IMR-90 (cell line): Measurements from ENCODE around the gene ADAMTS3. TPM values are rescaled to one million over a fixed set of nuclear protein-coding genes. Genes with fewer than 3 reads are reported as not detected.
A peak's percentile ranks its signal among the peaks of the same experiment; 100 is the strongest.

Source experiments
- ATAC-seq: fragments of 200-7000 bp; cut with Tn5 transposase; 2 replicates; pipeline ENCODE4 v1.9.1; 2020; ENCODE audit warnings: low read depth, mild to moderate bottlenecking, moderate library complexity
- BruUV-seq: library from RNA; stranded (reverse); fragments of 400-500 nt; replicated peaks from 2 replicates; lab custom pipeline; 2021; lab: Mats Ljungman, UMichigan
- CTCF ChIA-PET: fragments of 300-600 bp; formaldehyde crosslinking; extraction: SDS; loops from one replicate; lab custom pipeline; 2021; ENCODE audit warnings: antibody characterized with exemption; lab: Yijun Ruan, JAX
- POLR2A ChIA-PET: fragments of 300-600 bp; sonication (Branson Sonifier 250); formaldehyde crosslinking; loops from one replicate; lab custom pipeline; 2022; ENCODE audit warnings: antibody characterized with exemption; ENCODE audit not compliant: unreplicated experiment; lab: Charles Lee
- DNase-seq: peaks from one replicate; pipeline ENCODE4 v3.0.0; 2013
- H2AFZ ChIP-seq: replicated peaks from 2 replicates; pipeline ENCODE3; 2013; ENCODE audit warnings: low read length, mild to moderate bottlenecking; ENCODE audit not compliant: poor library complexity
- H2AK5ac ChIP-seq: 2 replicates; pipeline ENCODE4 v1.6.1; 2013; ENCODE audit warnings: low read depth, low read length, inconsistent platforms
- H2AK9ac ChIP-seq: replicated peaks from 2 replicates; pipeline ENCODE3; 2013; ENCODE audit warnings: mild to moderate bottlenecking, low read depth, low read length, moderate library complexity; ENCODE audit not compliant: poor library complexity
- H2BK120ac ChIP-seq: 2 replicates; pipeline ENCODE4 v1.6.1; 2013; ENCODE audit warnings: low read depth, low read length, inconsistent platforms
- H2BK15ac ChIP-seq: 3 replicates; pipeline ENCODE4 v1.6.1; 2013; ENCODE audit warnings: low read depth, low read length, inconsistent platforms
- H2BK20ac ChIP-seq: 2 replicates; pipeline ENCODE4 v1.6.1; 2013; ENCODE audit warnings: low read depth, mild to moderate bottlenecking, inconsistent platforms, low read length, moderate library complexity
- H2BK5ac ChIP-seq: 2 replicates; pipeline ENCODE4 v1.6.1; 2013; ENCODE audit warnings: mild to moderate bottlenecking, low read depth, low read length, inconsistent platforms; ENCODE audit not compliant: poor library complexity, severe bottlenecking
- H3K14ac ChIP-seq: replicated peaks from 2 replicates; pipeline ENCODE4 v1.6.1; 2013; ENCODE audit warnings: low read depth, low read length, inconsistent platforms
- H3K18ac ChIP-seq: 2 replicates; pipeline ENCODE4 v1.6.1; 2013; ENCODE audit warnings: low read depth, low read length, control low read depth
- H3K23ac ChIP-seq: 2 replicates; pipeline ENCODE4 v1.6.1; 2013; ENCODE audit warnings: low read depth, low read length, inconsistent platforms
- H3K27ac ChIP-seq: 2 replicates; pipeline ENCODE4 v1.5.1; 2013; ENCODE audit warnings: mild to moderate bottlenecking, control low read depth, low read length; ENCODE audit not compliant: insufficient read depth
- H3K27me3 ChIP-seq: 2 replicates; pipeline ENCODE4 v1.6.1; 2013; ENCODE audit warnings: low read length; ENCODE audit not compliant: control insufficient read depth, insufficient read depth
- H3K36me3 ChIP-seq: 2 replicates; pipeline ENCODE4 v1.6.1; 2013; ENCODE audit warnings: low read length, mixed read lengths; ENCODE audit not compliant: control insufficient read depth, insufficient read depth
- H3K4ac ChIP-seq: 2 replicates; pipeline ENCODE4 v1.6.1; 2013; ENCODE audit warnings: low read depth, low read length, inconsistent platforms
- H3K4me1 ChIP-seq: 2 replicates; pipeline ENCODE4 v1.6.1; 2013; ENCODE audit warnings: low read length, mixed read lengths; ENCODE audit not compliant: control insufficient read depth, insufficient read depth
- H3K4me2 ChIP-seq: 2 replicates; pipeline ENCODE4 v1.6.1; 2013; ENCODE audit warnings: low read depth, mild to moderate bottlenecking, control low read depth, low read length, moderate library complexity
- H3K4me3 ChIP-seq: 2 replicates; pipeline ENCODE4 v1.5.1; 2013; ENCODE audit warnings: low read depth, mild to moderate bottlenecking, control low read depth, low read length, moderate library complexity; ENCODE audit not compliant: insufficient read depth
- H3K56ac ChIP-seq: 2 replicates; pipeline ENCODE4 v1.6.1; 2013; ENCODE audit warnings: low read length, inconsistent platforms; ENCODE audit not compliant: insufficient read depth; ENCODE audit errors: extremely low read depth
- H3K79me1 ChIP-seq, 2 experiments: 2 replicates each; pipeline ENCODE4 v1.6.1; 2013; ENCODE audit warnings: low read length in 2 of 2, inconsistent platforms in 1 of 2, low read depth in 1 of 2
- H3K9ac ChIP-seq: 2 replicates; pipeline ENCODE4 v1.6.1; 2013; ENCODE audit warnings: low read depth, low read length, control low read depth
- H3K9me1 ChIP-seq: 2 replicates; pipeline ENCODE4 v1.6.1; 2013; ENCODE audit warnings: low read length, inconsistent platforms; ENCODE audit not compliant: insufficient read depth
- H3K9me3 ChIP-seq: 2 replicates; pipeline ENCODE4 v1.6.1; 2013; ENCODE audit warnings: low read length; ENCODE audit not compliant: control insufficient read depth, insufficient read depth
- H4K20me1 ChIP-seq: 2 replicates; pipeline ENCODE4 v1.6.1; 2013; ENCODE audit warnings: low read length, inconsistent platforms; ENCODE audit not compliant: insufficient read depth
- H4K5ac ChIP-seq: 2 replicates; pipeline ENCODE4 v1.6.1; 2013; ENCODE audit warnings: mild to moderate bottlenecking, low read depth, low read length, control low read depth
- H4K8ac ChIP-seq, 2 experiments: 2 replicates each; pipeline ENCODE4 v1.6.1; 2013; ENCODE audit warnings: low read depth in 2 of 2, low read length in 2 of 2, control low read depth in 1 of 2, inconsistent platforms in 1 of 2
- H4K91ac ChIP-seq: 2 replicates; pipeline ENCODE4 v1.6.1; 2013; ENCODE audit warnings: low read depth, low read length, inconsistent platforms; ENCODE audit not compliant: insufficient read depth
- CEBPB ChIP-seq: IDR thresholded peaks from 2 replicates; pipeline ENCODE4 v1.6.1; 2012; ENCODE audit warnings: low read depth, low read length, improper control_type of control experiment
- CHD1 ChIP-seq: IDR thresholded peaks from 2 replicates; pipeline ENCODE4 v1.6.1; 2012; ENCODE audit warnings: low read depth, low read length, improper control_type of control experiment
- MAFK ChIP-seq: IDR thresholded peaks from 2 replicates; pipeline ENCODE4 v1.6.1; 2012; ENCODE audit warnings: low read depth, low read length, improper control_type of control experiment
- USF2 ChIP-seq: fragments of 150-350 bp; IDR thresholded peaks from 2 replicates; pipeline ENCODE4 v1.6.1; 2017; ENCODE audit warnings: mild to moderate bottlenecking, antibody characterized with exemption, low read length, low read depth
- WGBS, 2 experiments: methylation state at CpG; one replicate each; pipeline versions ENCODE4 v1.1.5 to v1.1.7; 2013; ENCODE audit warnings: missing lambda C conversion rate in 2 of 2; ENCODE audit not compliant: insufficient read length in 1 of 2; ENCODE audit errors: extremely low coverage in 2 of 2; 5-methylcytosine and 5-hydroxymethylcytosine counted together
- dilution Hi-C: fragments of 300-500 bp; cut with HindIII; formaldehyde crosslinking; loops from one replicate; pipeline ENCODE4 v1.14.3; 2018; ENCODE audit warnings: low sequenced_read_pairs; ENCODE audit not compliant: unreplicated experiment
- in situ Hi-C: fragments of 300-500 bp; cut with MboI; formaldehyde crosslinking; loops from 3 replicates; pipeline ENCODE4 v1.14.3; 2019; ENCODE audit warnings: low sequenced_read_pairs, inconsistent platforms, mixed read lengths
- intact Hi-C: fragments of 100-400 bp; cut with micrococcal nuclease; formaldehyde crosslinking; loops from 2 replicates; pipeline ENCODE4 v1.10.0; 2022
- polyA plus RNA-seq, 3 experiments: library from polyadenylated mRNA; depleted of rRNA; stranded (reverse); fragments of >200 nt; gene quantifications; 2 replicates each; pipeline ENCODE4 v1.2.3, GENCODE V29; 2012; ENCODE audit warnings: low replicate concordance in 1 of 3
- total RNA-seq: library from RNA; depleted of rRNA; stranded (reverse); fragments of >200 nt; gene quantifications from 2 replicates; pipeline ENCODE4 v1.2.3, GENCODE V29; 2012

ADAMTS3 gene
- total and polyA plus RNA-seq, 2 of the 4 experiments (the other 2 are of a cell fraction): 0.68 to 2.9 TPM

- no peak overlapping the region for H4K91ac ChIP-seq
- no peaks in the 10 kb centered on the region for H3K27me3 ChIP-seq
- no CpG with 5 or more reads among the region's 2 CpGs for WGBS, 2 experiments
- H4K5ac ChIP-seq: no peak overlapping the region
- DNase-seq: no peak
- no peaks in the 10 kb centered on the region for H3K9me3 ChIP-seq
- H3K36me3 ChIP-seq: no peaks in the 10 kb centered on the region
- H3K56ac ChIP-seq: no peak overlapping the region
- no peak overlapping the region for H4K8ac ChIP-seq
- no peak overlapping the region for H3K23ac ChIP-seq
- no peaks in the 10 kb centered on the region for H3K4me1 ChIP-seq
- no peak overlapping the region for H3K4me2 ChIP-seq
- no peak overlapping the region for H3K18ac ChIP-seq
- no peak overlapping the region for H3K27ac ChIP-seq
- H2BK120ac ChIP-seq: no peak overlapping the region
- H3K9me1 ChIP-seq: no peaks in the 10 kb centered on the region
- in situ Hi-C loops (no loop called here), intact Hi-C loops (no loop called here), dilution Hi-C loops (no loop called here)
- H3K4me3 ChIP-seq: no peak overlapping the region
- ChIA-PET CTCF (no interaction called here), POLR2A (no interaction called here)
- H2BK20ac ChIP-seq: no peak overlapping the region
- H3K9ac ChIP-seq: no peak overlapping the region
- no peak for ATAC-seq
- no peak overlapping the region for H2BK15ac ChIP-seq
- BruUV-seq: no TSS peak
- no peaks in the 10 kb centered on the region for H3K79me1 ChIP-seq
- H2BK5ac ChIP-seq: no peak overlapping the region
- H2AK5ac ChIP-seq: no peak overlapping the region
- TF ChIP-seq CHD1: no peak
- TF ChIP-seq CEBPB: peak; percentile 71
- no peak for TF ChIP-seq MAFK
- no peak for TF ChIP-seq USF2
- no peaks in the 10 kb centered on the region for H4K20me1 ChIP-seq
- H2AFZ ChIP-seq: no peak overlapping the region
- H3K4ac ChIP-seq: no peak overlapping the region
- H3K14ac ChIP-seq: no peak overlapping the region
- H2AK9ac ChIP-seq: no peak overlapping the region
These were observed 210.5 kb downstream of the ADAMTS3 start for GRCh38 chr4:72358483-72358882.
